Fibroblast of lung (primary cell): ENCODE data around the gene WNT6. TPM values are rescaled to one million over a fixed set of nuclear protein-coding genes. Genes with fewer than 3 reads are reported as not detected.

Experiments used
- DNase-seq, 2 donors: peaks; one replicate each; pipeline versions ENCODE4 v3.0.0 to v3.0.0-alpha.2; 2010; ENCODE audit warnings: low read depth in 2 of 2
- H2AFZ ChIP-seq: 2 replicates; pipeline ENCODE4 v1.5.1; 2012; ENCODE audit warnings: low read length, control low read depth, inconsistent platforms
- H3K27ac ChIP-seq: 2 replicates; pipeline ENCODE4 v1.5.1; 2011; ENCODE audit warnings: low read length, control low read depth; ENCODE audit not compliant: insufficient read depth
- H3K27me3 ChIP-seq: 2 replicates; pipeline ENCODE4 v1.5.1; 2011; ENCODE audit warnings: mild to moderate bottlenecking, low read length; ENCODE audit not compliant: control insufficient read depth, insufficient read depth
- H3K36me3 ChIP-seq: 2 replicates; pipeline ENCODE4 v1.5.1; 2011; ENCODE audit warnings: low read length; ENCODE audit not compliant: control insufficient read depth, insufficient read depth
- H3K4me1 ChIP-seq: 2 replicates; pipeline ENCODE4 v1.5.1; 2011; ENCODE audit warnings: low read length; ENCODE audit not compliant: control insufficient read depth, insufficient read depth; ENCODE audit errors: extremely low read depth
- H3K4me2 ChIP-seq: 2 replicates; pipeline ENCODE4 v1.5.1; 2011; ENCODE audit warnings: low read length, control low read depth; ENCODE audit not compliant: insufficient read depth; ENCODE audit errors: extremely low read depth
- H3K4me3 ChIP-seq, 4 experiments: fragments of 200-600 bp in 1 of 4; sonication (generic) in 1 of 4; replicated peaks in 1 of 4; 2 replicates each; pipeline ENCODE4 v1.5.1; 2011 to 2016; ENCODE audit warnings: low read length in 4 of 4, low read depth in 3 of 4, mild to moderate bottlenecking in 3 of 4, control low read depth in 2 of 4, inconsistent platforms in 1 of 4, mixed read lengths in 1 of 4; ENCODE audit not compliant: insufficient read depth in 1 of 4; ENCODE audit errors: control extremely low read depth in 1 of 4
- H3K79me2 ChIP-seq: 2 replicates; pipeline ENCODE4 v1.5.1; 2012; ENCODE audit warnings: mild to moderate bottlenecking, low read length, inconsistent platforms; ENCODE audit not compliant: control insufficient read depth, insufficient read depth
- H3K9ac ChIP-seq: 2 replicates; pipeline ENCODE4 v1.5.1; 2011; ENCODE audit warnings: mild to moderate bottlenecking, low read length, control low read depth; ENCODE audit not compliant: insufficient read depth
- H3K9me3 ChIP-seq: 2 replicates; pipeline ENCODE4 v1.5.1; 2012; ENCODE audit warnings: low read depth, low read length; ENCODE audit not compliant: control insufficient read depth, insufficient read depth
- H4K20me1 ChIP-seq: 2 replicates; pipeline ENCODE4 v1.5.1; 2011; ENCODE audit warnings: low read length; ENCODE audit not compliant: control insufficient read depth, insufficient read depth; ENCODE audit errors: extremely low read depth
- EZH2 ChIP-seq: IDR thresholded peaks from 2 replicates; pipeline ENCODE4 v1.5.1; 2012; ENCODE audit warnings: low read length, control low read depth, mild to moderate bottlenecking; ENCODE audit errors: missing control alignments
- polyA plus RNA-seq, 2 donors: library from polyadenylated mRNA; depleted of rRNA in 1 of 2; stranded (reverse) in 1 of 2; unstranded in 1 of 2; fragments of >200 nt; gene quantifications; 2 replicates each; pipeline ENCODE4 v1.2.1, GENCODE V29; 2011 to 2012; ENCODE audit warnings: missing spikeins in 1 of 2
- total RNA-seq: library from RNA; depleted of rRNA; stranded (reverse); fragments of >200 nt; gene quantifications from 2 replicates; pipeline ENCODE4 v1.2.1, GENCODE V29; 2014
- TF ChIP-seq, protein P1 (sequence below), 2 donors: IDR thresholded peaks in 1 of 2; conservative IDR thresholded peaks in 1 of 2; 1 replicate in 1 of 2; 2 replicates in 1 of 2; pipeline ENCODE4 v1.5.1; 2011 to 2012; ENCODE audit warnings: low read length in 2 of 2, control low read depth in 1 of 2, inconsistent platforms in 1 of 2, low read depth in 1 of 2, mild to moderate bottlenecking in 1 of 2

The WNT6 gene
- total and polyA plus RNA-seq, 2 donors (not counting 1 experiment from before 2014, with no cell fraction given): not detected

DNA sequence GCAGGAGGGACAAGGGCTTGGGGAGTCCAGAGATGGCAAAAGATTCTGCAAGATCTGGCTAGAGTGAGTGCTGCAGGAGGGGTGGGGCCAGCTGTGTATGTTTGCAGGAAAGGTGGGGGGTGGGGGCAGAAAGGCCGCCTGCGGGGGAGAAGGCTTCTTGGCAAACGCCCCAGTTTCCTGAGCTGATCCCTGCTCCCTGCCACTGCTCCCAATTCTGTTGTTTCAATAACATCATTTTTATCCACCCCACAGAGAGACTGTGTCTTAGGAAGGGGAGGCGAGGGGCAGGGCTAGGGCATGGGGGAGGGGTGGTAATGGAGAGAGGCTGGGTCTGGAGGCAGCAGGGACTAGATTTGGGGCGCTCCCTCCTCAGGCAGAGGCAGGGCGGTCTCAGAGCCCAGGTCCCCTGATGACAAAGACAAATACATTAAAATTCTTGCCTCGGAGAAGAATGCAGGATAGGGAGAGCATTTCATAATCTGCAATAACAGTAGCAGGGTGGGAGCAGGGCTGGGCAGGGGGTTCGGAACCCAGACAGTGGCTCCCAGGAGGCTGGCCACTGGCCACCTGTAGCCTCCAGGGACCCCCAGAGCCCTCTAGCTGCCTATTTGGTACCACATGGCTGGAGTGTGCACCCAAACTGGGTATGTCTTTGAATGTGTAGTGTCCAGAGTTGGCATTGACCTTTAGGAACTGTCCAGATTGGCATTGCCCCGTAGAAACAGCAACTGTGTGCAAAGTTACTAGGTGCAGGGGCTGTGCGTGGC, 2.1 kb upstream of the WNT6 start:
- TF ChIP-seq, protein P1, sequence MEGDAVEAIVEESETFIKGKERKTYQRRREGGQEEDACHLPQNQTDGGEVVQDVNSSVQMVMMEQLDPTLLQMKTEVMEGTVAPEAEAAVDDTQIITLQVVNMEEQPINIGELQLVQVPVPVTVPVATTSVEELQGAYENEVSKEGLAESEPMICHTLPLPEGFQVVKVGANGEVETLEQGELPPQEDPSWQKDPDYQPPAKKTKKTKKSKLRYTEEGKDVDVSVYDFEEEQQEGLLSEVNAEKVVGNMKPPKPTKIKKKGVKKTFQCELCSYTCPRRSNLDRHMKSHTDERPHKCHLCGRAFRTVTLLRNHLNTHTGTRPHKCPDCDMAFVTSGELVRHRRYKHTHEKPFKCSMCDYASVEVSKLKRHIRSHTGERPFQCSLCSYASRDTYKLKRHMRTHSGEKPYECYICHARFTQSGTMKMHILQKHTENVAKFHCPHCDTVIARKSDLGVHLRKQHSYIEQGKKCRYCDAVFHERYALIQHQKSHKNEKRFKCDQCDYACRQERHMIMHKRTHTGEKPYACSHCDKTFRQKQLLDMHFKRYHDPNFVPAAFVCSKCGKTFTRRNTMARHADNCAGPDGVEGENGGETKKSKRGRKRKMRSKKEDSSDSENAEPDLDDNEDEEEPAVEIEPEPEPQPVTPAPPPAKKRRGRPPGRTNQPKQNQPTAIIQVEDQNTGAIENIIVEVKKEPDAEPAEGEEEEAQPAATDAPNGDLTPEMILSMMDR (conservative IDR thresholded peaks at IDR 0.05 in 1 of 2, IDR thresholded peaks at IDR 0.05 in 1 of 2; ENCODE audit: low read depth in 1 of 2, low read length in 2 of 2): no peak
- TF ChIP-seq EZH2: no peak
- no peaks in the 10 kb centered on the region for H3K9me3 ChIP-seq
- H3K4me3 ChIP-seq: no peak overlapping the region
- no peak overlapping the region for H3K9ac ChIP-seq
- H4K20me1 ChIP-seq: no peaks in the 10 kb centered on the region
- peaks cover 68% of the 10 kb centered on the region for H3K27me3 ChIP-seq
- no peak overlapping the region for H2AFZ ChIP-seq
- no peaks in the 10 kb centered on the region for H3K79me2 ChIP-seq
- H3K27ac ChIP-seq: no peak overlapping the region
- no peak for DNase-seq
- no peak overlapping the region for H3K4me2 ChIP-seq
- no peaks in the 10 kb centered on the region for H3K36me3 ChIP-seq
- no peaks in the 10 kb centered on the region for H3K4me1 ChIP-seq

DNA sequence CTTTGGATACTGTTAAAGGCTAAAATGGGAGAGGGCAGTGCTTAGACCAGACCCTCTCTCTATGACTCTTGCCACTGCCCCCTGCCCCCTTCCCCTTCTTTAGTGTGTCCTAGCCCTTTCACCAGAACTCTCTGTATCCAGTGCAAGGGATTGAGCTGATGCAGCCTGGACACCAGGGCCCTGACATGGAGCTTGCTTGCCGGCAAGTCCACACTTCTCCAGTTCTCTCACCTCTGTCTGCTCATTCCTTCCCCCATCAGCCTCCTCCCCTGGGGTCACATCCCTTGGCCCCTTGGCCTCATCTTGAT, 1.5 kb upstream of the WNT6 start:
- H3K27ac ChIP-seq: no peak overlapping the region
- H3K4me2 ChIP-seq: no peak overlapping the region
- no peak overlapping the region for H3K4me3 ChIP-seq
- H3K9ac ChIP-seq: no peak overlapping the region
- no peaks in the 10 kb centered on the region for H3K9me3 ChIP-seq
- H3K36me3 ChIP-seq: no peaks in the 10 kb centered on the region
- no peaks in the 10 kb centered on the region for H4K20me1 ChIP-seq
- H2AFZ ChIP-seq: no peak overlapping the region
- no peak for DNase-seq
- H3K4me1 ChIP-seq: no peaks in the 10 kb centered on the region
- peaks cover 68% of the 10 kb centered on the region for H3K27me3 ChIP-seq
- no peaks in the 10 kb centered on the region for H3K79me2 ChIP-seq
- TF ChIP-seq EZH2: no peak

DNA sequence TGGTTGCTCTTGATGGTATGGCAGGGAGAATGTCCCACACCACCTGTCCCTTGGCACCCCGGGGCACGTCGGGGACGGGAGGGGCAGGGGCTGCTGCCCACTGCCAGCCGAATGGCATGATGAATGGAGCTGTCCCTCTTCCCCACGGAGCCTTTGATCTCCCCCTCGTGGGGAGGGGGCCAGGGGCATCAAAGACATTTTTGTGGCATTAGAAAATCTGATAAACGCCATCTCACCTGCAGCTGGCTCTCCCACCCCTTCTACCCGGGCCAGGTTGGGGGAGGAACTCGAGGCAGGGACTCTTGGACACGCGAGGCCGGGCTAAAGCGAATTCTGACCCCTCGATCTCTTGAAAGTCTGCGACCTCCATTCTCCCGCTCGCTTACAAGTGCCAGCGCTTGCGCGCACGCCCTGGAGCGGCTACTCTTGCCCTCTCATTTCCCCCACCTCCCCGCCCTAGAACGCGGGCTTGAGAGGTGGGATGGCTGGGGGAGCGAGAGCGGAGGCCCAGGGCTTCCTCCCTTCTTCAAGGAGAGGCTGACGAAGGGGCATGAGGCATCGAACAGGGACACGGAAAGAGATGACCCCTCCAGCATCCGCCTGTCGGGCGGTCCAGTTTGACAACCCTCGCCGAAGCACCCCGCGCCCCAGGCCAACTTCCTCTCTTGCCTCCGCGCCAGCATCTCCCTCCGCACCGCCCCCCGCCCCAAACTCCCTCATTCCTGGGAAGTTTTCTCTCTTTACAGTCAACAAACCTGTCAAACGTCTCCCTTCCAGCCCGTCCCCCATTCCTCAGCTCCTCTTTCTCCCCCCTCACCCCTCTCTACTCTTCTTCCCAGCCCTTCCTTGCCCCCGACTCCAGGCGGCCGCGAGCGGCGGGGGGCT, 692 bp upstream of the WNT6 start:
- Histone ChIP-seq H3K27me3 (peaks cover 63% of the 10 kb centered on the region), H3K4me1 (no peaks in the 10 kb centered on the region), H3K4me2 (no peak overlapping the region)

More for the DNA sequence above, 692 bp upstream of the WNT6 start:
- Histone ChIP-seq H4K20me1 (no peaks in the 10 kb centered on the region), H3K36me3 (no peaks in the 10 kb centered on the region), H3K4me3 (no peak overlapping the region), H3K79me2 (no peaks in the 10 kb centered on the region), H2AFZ (no peak overlapping the region), H3K27ac (no peak overlapping the region), H3K9me3 (no peaks in the 10 kb centered on the region), H3K9ac (no peak overlapping the region)
- no peak for DNase-seq
- peak; percentile 95 for TF ChIP-seq EZH2
- TF ChIP-seq, protein P1 (conservative IDR thresholded peaks at IDR 0.05 in 1 of 2, IDR thresholded peaks at IDR 0.05 in 1 of 2; ENCODE audit: low read depth in 1 of 2, low read length in 2 of 2): no peak
